Liver (tissue), 3 donors: Measurements from ENCODE around the gene KDM2B.

ENCODE experiments used
- EGR1 ChIP-seq, 2 donors: IDR thresholded peaks; 2 replicates each; pipeline ENCODE4 v1.6.1; 2016 to 2018; ENCODE audit warnings: antibody characterized with exemption in 2 of 2, low read depth in 2 of 2
- FOXA1 ChIP-seq: IDR thresholded peaks from 2 replicates; pipeline ENCODE4 v1.6.1; 2016; ENCODE audit warnings: antibody characterized with exemption
- TAF1 ChIP-seq: conservative IDR thresholded peaks from 2 replicates; pipeline ENCODE4 v1.6.1; 2016; ENCODE audit warnings: antibody characterized with exemption, mild to moderate bottlenecking
- YY1 ChIP-seq: IDR thresholded peaks from 2 replicates; pipeline ENCODE4 v1.6.1; 2016; ENCODE audit warnings: antibody characterized with exemption, mild to moderate bottlenecking
- TF ChIP-seq, protein P1 (sequence below): fragments of 150-350 bp; IDR thresholded peaks from 2 replicates; pipeline ENCODE4 v1.5.1; 2017; ENCODE audit warnings: improper control_type of control experiment, low read depth, low read length; ENCODE audit not compliant: missing input control
- donor health status: healthy.
- donor health status: healthy.

DNA sequence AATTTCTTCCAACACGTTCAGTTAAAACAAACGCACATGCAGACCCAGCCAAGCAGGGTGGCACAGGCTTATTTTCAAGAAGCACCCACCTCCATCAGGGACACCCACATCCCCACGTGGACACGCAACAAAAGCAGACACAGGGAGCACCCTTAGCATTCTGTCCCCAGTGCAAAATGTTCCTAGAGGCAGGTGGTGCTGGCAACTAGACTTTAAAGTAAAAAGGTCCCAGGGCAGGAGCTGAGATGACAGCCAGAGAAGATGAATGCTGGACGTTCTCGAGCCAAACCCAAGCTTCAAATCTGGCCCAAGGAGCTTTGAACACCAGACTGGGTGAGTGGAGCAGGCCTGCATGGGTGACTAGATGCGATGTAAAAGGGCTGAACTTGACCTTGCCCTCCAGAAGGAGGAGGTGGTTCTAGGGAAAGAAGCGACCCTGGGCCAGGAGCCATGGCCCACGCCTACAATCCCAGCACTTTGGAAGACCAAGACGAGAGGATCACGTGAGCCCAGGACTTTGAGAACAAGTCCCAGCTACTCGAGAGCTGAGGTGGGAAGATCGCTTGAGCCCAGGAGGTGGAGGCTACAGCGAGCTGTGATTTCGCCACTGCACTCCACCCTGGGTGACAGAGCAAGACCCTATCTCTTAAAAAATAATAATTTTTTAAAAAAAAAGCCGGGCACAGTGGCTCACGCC lies 47.3 kb downstream of the KDM2B start:
- TF ChIP-seq TAF1 (no peak), YY1 (no peak), FOXA1 (no peak), EGR1 (IDR thresholded peaks at IDR 0.05; ENCODE audit: low read depth in 2 of 2) (no peak)
- TF ChIP-seq, protein P1, sequence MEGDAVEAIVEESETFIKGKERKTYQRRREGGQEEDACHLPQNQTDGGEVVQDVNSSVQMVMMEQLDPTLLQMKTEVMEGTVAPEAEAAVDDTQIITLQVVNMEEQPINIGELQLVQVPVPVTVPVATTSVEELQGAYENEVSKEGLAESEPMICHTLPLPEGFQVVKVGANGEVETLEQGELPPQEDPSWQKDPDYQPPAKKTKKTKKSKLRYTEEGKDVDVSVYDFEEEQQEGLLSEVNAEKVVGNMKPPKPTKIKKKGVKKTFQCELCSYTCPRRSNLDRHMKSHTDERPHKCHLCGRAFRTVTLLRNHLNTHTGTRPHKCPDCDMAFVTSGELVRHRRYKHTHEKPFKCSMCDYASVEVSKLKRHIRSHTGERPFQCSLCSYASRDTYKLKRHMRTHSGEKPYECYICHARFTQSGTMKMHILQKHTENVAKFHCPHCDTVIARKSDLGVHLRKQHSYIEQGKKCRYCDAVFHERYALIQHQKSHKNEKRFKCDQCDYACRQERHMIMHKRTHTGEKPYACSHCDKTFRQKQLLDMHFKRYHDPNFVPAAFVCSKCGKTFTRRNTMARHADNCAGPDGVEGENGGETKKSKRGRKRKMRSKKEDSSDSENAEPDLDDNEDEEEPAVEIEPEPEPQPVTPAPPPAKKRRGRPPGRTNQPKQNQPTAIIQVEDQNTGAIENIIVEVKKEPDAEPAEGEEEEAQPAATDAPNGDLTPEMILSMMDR, result no peak
